ENCODE measurements around the gene LGALS12.

LGALS12 gene

DNA sequence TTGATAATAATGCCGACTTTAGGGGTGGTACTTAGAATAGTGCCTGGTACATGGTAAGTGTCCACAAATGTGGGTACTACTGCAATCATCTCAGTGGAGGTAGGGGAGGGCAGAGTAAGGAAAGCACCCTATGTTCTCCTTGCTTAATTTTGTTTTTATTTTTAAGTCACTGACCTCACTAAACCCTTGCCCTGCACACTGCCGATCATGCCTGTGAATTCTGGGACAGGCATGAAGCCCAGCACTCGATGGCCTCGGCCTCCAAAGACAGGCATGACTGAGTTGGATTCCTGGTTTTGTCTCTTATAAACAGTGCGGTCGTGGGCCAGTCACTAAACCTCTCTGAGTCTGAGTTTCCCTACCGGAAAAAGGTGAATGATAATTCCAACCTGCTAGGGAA lies 6.9 kb downstream of the LGALS12 start:
- TF ChIP-seq, protein P1, sequence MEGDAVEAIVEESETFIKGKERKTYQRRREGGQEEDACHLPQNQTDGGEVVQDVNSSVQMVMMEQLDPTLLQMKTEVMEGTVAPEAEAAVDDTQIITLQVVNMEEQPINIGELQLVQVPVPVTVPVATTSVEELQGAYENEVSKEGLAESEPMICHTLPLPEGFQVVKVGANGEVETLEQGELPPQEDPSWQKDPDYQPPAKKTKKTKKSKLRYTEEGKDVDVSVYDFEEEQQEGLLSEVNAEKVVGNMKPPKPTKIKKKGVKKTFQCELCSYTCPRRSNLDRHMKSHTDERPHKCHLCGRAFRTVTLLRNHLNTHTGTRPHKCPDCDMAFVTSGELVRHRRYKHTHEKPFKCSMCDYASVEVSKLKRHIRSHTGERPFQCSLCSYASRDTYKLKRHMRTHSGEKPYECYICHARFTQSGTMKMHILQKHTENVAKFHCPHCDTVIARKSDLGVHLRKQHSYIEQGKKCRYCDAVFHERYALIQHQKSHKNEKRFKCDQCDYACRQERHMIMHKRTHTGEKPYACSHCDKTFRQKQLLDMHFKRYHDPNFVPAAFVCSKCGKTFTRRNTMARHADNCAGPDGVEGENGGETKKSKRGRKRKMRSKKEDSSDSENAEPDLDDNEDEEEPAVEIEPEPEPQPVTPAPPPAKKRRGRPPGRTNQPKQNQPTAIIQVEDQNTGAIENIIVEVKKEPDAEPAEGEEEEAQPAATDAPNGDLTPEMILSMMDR (IDR thresholded peaks at IDR 0.05): no peak

DNA sequence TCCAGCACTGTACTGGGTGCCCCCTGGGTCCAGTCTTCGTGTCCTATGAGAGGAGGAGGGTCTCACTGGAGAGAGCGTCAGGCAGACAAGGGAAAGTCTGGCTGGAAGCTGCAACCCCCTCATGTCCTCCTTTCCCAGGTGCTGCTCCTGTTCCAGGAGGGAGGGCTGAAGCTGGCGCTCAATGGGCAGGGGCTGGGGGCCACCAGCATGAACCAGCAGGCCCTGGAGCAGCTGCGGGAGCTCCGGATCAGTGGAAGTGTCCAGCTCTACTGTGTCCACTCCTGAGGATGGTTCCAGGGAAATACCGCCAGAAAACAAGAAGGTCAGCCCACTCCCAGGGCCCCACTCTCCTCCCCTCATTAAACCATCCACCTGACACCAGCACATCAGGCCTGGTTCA lies 10.2 kb downstream of the LGALS12 start:
- TF ChIP-seq, protein P1 (IDR thresholded peaks at IDR 0.05): no peak

DNA sequence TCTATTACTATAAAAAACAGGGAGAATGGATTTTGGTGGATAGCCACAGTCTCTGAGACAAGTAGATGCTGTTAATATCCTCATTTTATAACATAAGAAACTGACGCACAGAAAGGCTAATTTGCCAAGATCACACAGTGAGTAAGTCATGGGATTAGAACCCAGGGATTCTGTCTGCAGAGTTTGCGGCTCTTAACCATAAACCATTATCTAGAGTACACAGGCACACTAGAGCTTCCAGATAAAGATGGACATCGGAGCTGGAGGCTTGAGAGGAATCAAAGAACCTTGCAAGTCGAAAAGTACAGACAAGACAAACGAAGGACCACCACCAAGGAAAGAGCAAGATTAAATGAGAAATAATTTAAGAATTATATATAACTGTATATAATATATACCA lies 11.3 kb downstream of the LGALS12 start:
- TF ChIP-seq, protein P1 (IDR thresholded peaks at IDR 0.05): no peak

DNA sequence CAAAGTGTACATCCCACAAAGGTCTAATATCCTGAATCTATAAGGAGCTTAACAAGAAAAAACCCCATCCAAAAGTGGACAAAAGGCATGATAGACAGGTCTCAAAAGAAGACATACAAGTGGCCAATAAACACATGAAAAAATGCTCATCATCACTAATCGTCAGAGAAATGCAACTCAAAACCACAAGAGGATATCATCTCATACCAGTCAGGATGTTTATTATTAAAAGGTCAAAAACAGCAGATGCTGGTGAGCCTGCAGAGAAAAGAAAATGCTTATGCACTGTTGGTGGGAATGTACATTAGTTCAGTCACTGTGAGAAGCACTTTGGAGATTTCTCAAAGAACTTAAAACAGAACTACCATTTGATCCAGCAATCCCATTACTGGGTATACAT lies 12.7 kb downstream of the LGALS12 start:
- TF ChIP-seq, protein P1 (IDR thresholded peaks at IDR 0.05): no peak

DNA sequence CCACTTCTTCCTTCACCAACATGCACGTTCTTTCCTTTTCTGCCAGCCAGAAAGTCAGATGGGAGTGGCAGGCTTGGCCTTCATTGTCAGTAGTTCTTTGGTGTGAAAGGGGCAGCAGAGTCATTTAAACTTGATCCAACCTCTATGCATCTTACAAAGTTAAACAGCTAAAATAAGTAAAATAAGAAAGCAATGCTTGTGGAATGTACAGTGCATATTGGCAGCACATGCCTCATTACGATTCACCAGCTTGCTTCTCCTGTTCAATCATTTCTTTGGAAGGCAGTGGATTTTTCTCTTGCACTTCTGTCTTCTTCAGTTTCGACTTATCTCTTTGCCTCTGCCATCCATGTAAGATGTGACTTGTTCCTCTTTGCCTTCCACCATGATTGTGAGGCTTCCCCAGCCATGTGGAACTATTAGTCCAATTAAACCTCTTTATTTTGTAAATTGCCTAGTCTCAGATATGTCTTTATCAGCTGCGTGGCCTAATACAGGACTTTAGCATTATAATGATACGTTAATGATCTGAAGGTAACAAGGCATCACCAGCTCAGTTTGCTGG lies 14.8 kb downstream of the LGALS12 start:
- TF ChIP-seq, protein P1 (IDR thresholded peaks at IDR 0.05): no peak

DNA sequence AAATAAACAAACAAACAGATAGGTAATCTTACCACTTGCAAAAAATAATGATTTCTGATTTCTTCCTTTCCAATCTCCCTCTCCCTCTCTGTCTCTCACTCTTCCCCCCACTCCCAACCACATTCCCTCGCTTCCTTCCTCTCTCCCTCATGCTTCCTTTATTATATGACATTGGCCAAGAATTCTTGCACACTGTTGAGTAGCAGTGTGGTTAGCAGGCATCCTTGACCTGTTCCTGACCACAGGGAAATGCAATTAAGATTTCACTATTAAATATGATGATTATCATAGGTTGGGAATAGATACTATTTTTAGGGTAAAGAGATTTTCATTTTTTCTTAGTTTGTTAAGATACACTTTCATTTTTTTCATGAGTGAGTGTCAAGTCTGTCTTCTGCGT lies 16.0 kb downstream of the LGALS12 start:
- TF ChIP-seq, protein P1 (IDR thresholded peaks at IDR 0.05): no peak

DNA sequence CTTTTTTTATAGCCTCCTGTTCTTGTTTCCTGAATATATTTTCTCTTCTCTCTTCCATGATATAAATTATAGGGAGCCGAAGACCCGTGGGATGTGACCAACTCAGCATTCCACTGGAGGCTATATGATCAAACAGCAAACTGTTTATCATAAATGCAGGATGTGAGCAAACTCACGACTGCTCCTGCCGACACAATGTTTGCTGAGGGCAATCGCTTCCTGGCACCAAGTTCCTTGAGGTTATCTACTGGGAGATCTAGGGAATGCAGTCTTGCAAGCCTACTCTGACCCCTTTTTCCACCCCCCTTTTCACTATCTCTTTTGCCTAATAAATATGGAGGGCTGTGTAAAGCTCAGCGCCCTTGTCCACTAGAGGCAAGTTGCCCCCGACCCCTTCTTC lies 17.3 kb downstream of the LGALS12 start:
- TF ChIP-seq, protein P1 (IDR thresholded peaks at IDR 0.05): no peak

DNA sequence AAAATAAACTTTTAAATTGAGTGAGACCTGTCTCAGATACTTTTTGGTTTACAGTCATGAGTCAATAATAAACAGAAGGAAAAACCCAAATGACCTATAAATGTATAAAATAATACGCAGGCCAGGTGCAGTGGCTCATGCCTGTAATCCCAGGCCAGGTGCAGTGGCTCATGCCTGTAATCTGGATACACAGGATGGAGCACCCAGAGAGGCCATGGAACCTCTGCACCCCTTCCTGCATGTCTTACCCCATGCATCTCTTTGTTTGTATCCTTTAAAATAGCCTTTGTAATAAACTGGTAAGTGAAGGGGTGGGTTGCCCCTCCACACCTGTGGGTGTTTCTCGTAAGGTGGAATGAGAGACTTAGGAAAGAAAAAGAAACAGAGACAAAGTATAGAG lies 21.8 kb downstream of the LGALS12 start:
- TF ChIP-seq, protein P1 (IDR thresholded peaks at IDR 0.05): no peak
